Measurements from ENCODE around the gene PLXDC2.
"Not testable (repeated sequence)": the region's sequence is repeated elsewhere in the genome, so short reads cannot be mapped to it uniquely, and the experiment has no call there.

The PLXDC2 gene

DNA sequence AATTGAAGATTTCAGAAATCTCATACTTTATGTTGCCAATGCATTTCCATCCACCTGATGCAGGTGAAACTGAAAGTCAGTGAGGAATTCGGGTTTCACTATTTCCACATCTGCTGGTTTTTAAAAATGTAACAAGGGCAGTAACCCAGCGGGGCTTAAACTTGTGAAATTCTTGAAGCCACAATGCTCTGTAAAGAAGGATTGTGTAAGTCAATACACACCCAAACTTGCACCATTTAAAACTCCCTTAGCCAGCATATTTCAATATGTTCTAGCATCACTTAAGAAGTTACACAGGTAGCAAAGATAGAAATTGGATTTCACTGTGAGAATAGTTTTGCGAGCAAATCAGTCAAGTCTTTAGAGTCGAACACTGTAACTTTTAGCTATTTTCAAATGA, 386.1 kb downstream of the PLXDC2 start:
- Histone ChIP-seq H3K36me3 (ENCODE audit: control insufficient read depth in 1 of 2, insufficient read depth in 2 of 2, low read length in 2 of 2) (no peaks in the 10 kb centered on the region), H3K27me3 (ENCODE audit: control insufficient read depth in 1 of 2, insufficient read depth in 2 of 2, low read length in 2 of 2) (no peaks in the 10 kb centered on the region), H3K4me1 (ENCODE audit: control insufficient read depth in 1 of 2, insufficient read depth in 2 of 2, low read length in 2 of 2) (no peaks in the 10 kb centered on the region), H3K9ac (ENCODE audit: low read depth in 1 of 2, low read length in 2 of 2) (no peak overlapping the region), H3K4me3 (ENCODE audit: low read depth in 1 of 2, low read length in 2 of 2) (no peak overlapping the region), H3K9me3 (ENCODE audit: control insufficient read depth in 1 of 2, low read length in 2 of 2) (no peaks in the 10 kb centered on the region), H3K27ac (ENCODE audit: low read depth, low read length) (no peak overlapping the region)

DNA sequence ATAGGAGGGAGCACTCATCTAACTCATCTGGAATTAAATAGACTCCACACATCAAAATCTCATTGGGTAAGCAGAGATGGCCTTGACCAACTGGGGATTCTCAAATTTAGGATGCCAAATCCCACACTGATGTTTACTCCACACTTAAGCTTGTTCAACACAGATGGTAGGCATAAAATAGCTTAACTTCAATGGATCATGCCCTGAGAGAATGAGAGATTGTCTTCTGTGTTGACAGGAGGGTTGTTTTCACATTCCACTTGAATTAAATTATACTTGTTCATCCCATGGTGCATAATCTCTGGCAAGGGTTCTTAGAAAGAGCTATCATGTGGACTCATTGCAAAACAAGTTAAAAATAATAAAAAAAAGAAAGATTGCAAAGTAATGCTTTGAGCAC, 391.4 kb downstream of the PLXDC2 start:
- Histone ChIP-seq H3K4me1 (ENCODE audit: control insufficient read depth in 1 of 2, insufficient read depth in 2 of 2, low read length in 2 of 2) (no peaks in the 10 kb centered on the region), H3K9me3 (ENCODE audit: control insufficient read depth in 1 of 2, low read length in 2 of 2) (no peaks in the 10 kb centered on the region), H3K27me3 (ENCODE audit: control insufficient read depth in 1 of 2, insufficient read depth in 2 of 2, low read length in 2 of 2) (no peaks in the 10 kb centered on the region), H3K36me3 (ENCODE audit: control insufficient read depth in 1 of 2, insufficient read depth in 2 of 2, low read length in 2 of 2) (no peaks in the 10 kb centered on the region), H3K4me3 (ENCODE audit: low read depth in 1 of 2, low read length in 2 of 2) (no peak overlapping the region), H3K27ac (ENCODE audit: low read depth, low read length) (no peak overlapping the region), H3K9ac (ENCODE audit: low read depth in 1 of 2, low read length in 2 of 2) (no peak overlapping the region)

DNA sequence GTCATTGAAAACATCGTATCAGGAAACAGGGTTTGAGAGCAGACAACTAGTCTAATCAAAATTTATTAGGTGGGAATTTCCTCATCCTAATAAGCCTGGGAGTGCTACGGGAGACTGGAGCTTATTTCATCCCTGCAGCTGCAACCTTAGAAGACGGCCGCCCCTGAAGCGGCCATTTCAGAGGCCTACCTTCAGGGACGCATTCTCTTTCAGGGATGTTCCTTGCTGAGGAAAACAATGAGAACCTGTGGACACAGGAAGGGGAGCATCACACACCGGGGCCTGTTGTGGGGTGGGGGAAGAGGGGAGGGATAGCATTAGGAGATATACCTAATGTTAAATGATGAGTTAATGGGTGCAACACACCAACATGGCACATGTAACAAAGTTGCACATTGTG, 392.9 kb downstream of the PLXDC2 start:
- not testable (repeated sequence) for H3K4me3 ChIP-seq (ENCODE audit: low read depth in 1 of 2, low read length in 2 of 2); H3K9me3 ChIP-seq (ENCODE audit: control insufficient read depth in 1 of 2, low read length in 2 of 2); H3K9ac ChIP-seq (ENCODE audit: low read depth in 1 of 2, low read length in 2 of 2); H3K36me3 ChIP-seq (ENCODE audit: control insufficient read depth in 1 of 2, insufficient read depth in 2 of 2, low read length in 2 of 2); H3K27me3 ChIP-seq (ENCODE audit: control insufficient read depth in 1 of 2, insufficient read depth in 2 of 2, low read length in 2 of 2); H3K4me1 ChIP-seq (ENCODE audit: control insufficient read depth in 1 of 2, insufficient read depth in 2 of 2, low read length in 2 of 2); H3K27ac ChIP-seq (ENCODE audit: low read depth, low read length)

DNA sequence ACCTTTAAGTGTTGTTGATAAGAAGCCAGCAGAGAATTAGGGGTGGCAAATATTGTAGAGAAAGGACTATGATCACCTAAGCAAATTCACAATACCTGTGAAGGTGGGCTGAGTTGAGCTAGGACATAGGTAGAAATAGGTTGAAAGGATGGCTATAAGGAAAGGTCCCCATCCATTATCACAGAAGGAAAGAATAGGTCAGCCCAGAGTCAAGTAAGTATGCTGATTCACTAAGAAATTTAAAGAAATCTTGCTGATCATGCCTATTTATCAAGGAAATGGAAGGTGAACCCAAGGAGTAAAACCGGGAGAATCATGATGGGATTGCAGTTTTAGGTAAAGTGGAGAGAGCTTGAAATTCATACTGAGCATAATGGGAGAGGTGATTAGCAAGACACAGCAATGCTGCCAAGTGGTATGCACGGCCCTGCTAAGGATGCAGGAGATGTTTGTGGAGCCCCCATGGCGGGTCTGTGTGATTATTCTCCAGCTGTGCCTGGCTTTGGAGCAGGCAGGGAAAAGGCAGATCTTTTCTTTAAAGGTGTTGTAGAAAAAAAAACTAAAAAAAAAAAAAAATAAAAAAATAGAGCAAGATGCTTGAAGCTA, 399.4 kb downstream of the PLXDC2 start:
- no peaks in the 10 kb centered on the region for H3K27me3 ChIP-seq (ENCODE audit: control insufficient read depth in 1 of 2, insufficient read depth in 2 of 2, low read length in 2 of 2)
- H3K9ac ChIP-seq (ENCODE audit: low read depth in 1 of 2, low read length in 2 of 2): no peak overlapping the region
- H3K36me3 ChIP-seq (ENCODE audit: control insufficient read depth in 1 of 2, insufficient read depth in 2 of 2, low read length in 2 of 2): no peaks in the 10 kb centered on the region
- no peak overlapping the region for H3K27ac ChIP-seq (ENCODE audit: low read depth, low read length)
- no peaks in the 10 kb centered on the region for H3K4me1 ChIP-seq (ENCODE audit: control insufficient read depth in 1 of 2, insufficient read depth in 2 of 2, low read length in 2 of 2)
- H3K4me3 ChIP-seq (ENCODE audit: low read depth in 1 of 2, low read length in 2 of 2): no peak overlapping the region
- H3K9me3 ChIP-seq (ENCODE audit: control insufficient read depth in 1 of 2, low read length in 2 of 2): no peaks in the 10 kb centered on the region

DNA sequence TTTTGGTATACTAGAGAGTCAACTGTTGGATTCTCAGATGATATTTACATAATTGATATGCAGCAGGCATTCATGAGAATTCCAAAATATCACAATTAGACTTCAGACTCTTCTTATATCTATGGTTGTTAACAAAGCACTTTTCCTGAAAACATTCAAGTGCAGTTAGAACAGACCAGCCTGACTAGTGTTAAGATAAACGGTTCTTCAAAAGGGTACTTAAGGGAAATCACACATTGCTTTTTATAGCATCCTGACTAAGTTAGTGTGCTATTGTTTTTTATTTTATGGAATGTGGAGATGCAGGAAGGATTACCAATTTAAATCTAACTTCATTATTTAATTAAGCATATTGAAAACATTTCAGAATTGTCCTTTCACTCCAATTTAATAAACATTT, 405.1 kb downstream of the PLXDC2 start:
- Histone ChIP-seq H3K4me3 (ENCODE audit: low read depth in 1 of 2, low read length in 2 of 2) (no peak overlapping the region), H3K9me3 (ENCODE audit: control insufficient read depth in 1 of 2, low read length in 2 of 2) (no peaks in the 10 kb centered on the region), H3K4me1 (ENCODE audit: control insufficient read depth in 1 of 2, insufficient read depth in 2 of 2, low read length in 2 of 2) (no peaks in the 10 kb centered on the region), H3K9ac (ENCODE audit: low read depth in 1 of 2, low read length in 2 of 2) (no peak overlapping the region), H3K27me3 (ENCODE audit: control insufficient read depth in 1 of 2, insufficient read depth in 2 of 2, low read length in 2 of 2) (no peaks in the 10 kb centered on the region), H3K36me3 (ENCODE audit: control insufficient read depth in 1 of 2, insufficient read depth in 2 of 2, low read length in 2 of 2) (no peaks in the 10 kb centered on the region), H3K27ac (ENCODE audit: low read depth, low read length) (no peak overlapping the region)

DNA sequence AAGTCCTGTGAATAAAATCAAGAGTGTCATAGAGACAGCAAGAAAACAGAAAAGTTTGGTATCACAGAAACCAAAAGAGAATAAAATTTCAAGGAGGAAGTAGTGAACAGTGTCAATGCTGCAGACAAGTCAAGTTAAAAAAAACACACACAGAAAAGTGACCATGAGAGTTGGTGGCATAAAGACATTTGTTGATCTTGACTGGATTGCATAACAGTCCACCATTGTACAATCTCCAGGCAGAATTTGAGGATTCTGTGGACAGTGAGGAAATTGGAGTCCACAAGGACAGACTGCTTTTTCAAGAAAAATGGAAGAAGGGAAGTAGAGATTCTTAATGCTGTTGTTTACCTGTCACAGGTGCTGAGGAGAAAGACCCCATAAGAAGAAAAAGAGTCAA, 412.5 kb downstream of the PLXDC2 start:
- H3K36me3 ChIP-seq (ENCODE audit: control insufficient read depth in 1 of 2, insufficient read depth in 2 of 2, low read length in 2 of 2): no peaks in the 10 kb centered on the region
- no peaks in the 10 kb centered on the region for H3K27me3 ChIP-seq (ENCODE audit: control insufficient read depth in 1 of 2, insufficient read depth in 2 of 2, low read length in 2 of 2)
- no peak overlapping the region for H3K27ac ChIP-seq (ENCODE audit: low read depth, low read length)
- no peak overlapping the region for H3K4me3 ChIP-seq (ENCODE audit: low read depth in 1 of 2, low read length in 2 of 2)
- H3K9me3 ChIP-seq (ENCODE audit: control insufficient read depth in 1 of 2, low read length in 2 of 2): no peaks in the 10 kb centered on the region
- no peaks in the 10 kb centered on the region for H3K4me1 ChIP-seq (ENCODE audit: control insufficient read depth in 1 of 2, insufficient read depth in 2 of 2, low read length in 2 of 2)
- H3K9ac ChIP-seq (ENCODE audit: low read depth in 1 of 2, low read length in 2 of 2): no peak overlapping the region

DNA sequence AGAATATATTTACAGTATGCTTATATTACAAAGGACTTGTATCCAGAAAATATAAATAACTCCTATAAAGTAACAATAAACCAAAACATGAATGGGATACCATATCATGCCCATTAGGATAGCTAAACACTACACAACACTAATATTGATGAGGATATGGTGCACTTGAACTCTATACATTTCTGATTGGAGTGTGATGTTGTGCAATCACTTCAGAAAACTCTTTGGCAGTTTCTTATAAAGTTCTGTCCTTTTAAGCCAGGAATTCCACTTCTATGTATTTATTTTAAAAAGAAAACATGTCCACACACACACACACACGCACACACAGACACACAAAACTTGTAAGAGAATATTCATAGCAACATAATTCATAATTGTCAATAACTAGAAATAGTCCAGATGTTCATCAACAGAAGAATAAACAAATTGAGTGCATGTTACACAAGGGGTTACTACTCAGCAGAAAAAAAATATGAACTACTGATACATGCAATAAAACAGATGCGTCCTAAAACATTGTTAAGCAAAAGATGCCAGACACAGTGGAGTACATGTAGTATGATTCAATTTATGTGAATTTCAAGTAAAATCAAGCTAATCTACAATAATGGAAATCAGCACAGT, 416.0 kb downstream of the PLXDC2 start:
- no peak overlapping the region for H3K27ac ChIP-seq (ENCODE audit: low read depth, low read length)
- H3K9me3 ChIP-seq (ENCODE audit: control insufficient read depth in 1 of 2, low read length in 2 of 2): no peaks in the 10 kb centered on the region
- H3K9ac ChIP-seq (ENCODE audit: low read depth in 1 of 2, low read length in 2 of 2): no peak overlapping the region
- no peak overlapping the region for H3K4me3 ChIP-seq (ENCODE audit: low read depth in 1 of 2, low read length in 2 of 2)
- no peaks in the 10 kb centered on the region for H3K27me3 ChIP-seq (ENCODE audit: control insufficient read depth in 1 of 2, insufficient read depth in 2 of 2, low read length in 2 of 2)
- no peaks in the 10 kb centered on the region for H3K36me3 ChIP-seq (ENCODE audit: control insufficient read depth in 1 of 2, insufficient read depth in 2 of 2, low read length in 2 of 2)
- no peaks in the 10 kb centered on the region for H3K4me1 ChIP-seq (ENCODE audit: control insufficient read depth in 1 of 2, insufficient read depth in 2 of 2, low read length in 2 of 2)

DNA sequence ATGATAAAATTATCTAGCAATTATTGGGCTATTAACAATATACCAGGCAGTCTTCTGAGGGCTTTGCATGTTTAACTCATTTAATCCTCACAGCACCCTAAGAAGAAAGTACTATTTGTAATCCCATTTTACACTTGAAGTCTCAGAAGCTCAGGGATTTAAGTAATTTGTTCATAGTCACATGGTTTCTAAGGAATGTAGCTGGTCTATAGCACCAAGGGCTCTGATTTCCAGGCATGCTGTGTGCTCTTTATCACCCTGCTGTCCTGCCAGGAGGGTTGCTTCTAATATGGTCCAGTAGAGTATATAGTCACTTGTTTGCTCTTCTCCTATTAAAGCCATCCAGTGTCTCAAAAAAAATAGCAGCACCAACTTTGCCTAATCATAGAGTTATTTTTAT, 417.2 kb downstream of the PLXDC2 start:
- Histone ChIP-seq H3K9me3 (ENCODE audit: control insufficient read depth in 1 of 2, low read length in 2 of 2) (no peaks in the 10 kb centered on the region), H3K27ac (ENCODE audit: low read depth, low read length) (no peak overlapping the region), H3K27me3 (ENCODE audit: control insufficient read depth in 1 of 2, insufficient read depth in 2 of 2, low read length in 2 of 2) (no peaks in the 10 kb centered on the region), H3K4me1 (ENCODE audit: control insufficient read depth in 1 of 2, insufficient read depth in 2 of 2, low read length in 2 of 2) (no peaks in the 10 kb centered on the region), H3K36me3 (ENCODE audit: control insufficient read depth in 1 of 2, insufficient read depth in 2 of 2, low read length in 2 of 2) (no peaks in the 10 kb centered on the region), H3K9ac (ENCODE audit: low read depth in 1 of 2, low read length in 2 of 2) (no peak overlapping the region), H3K4me3 (ENCODE audit: low read depth in 1 of 2, low read length in 2 of 2) (no peak overlapping the region)

DNA sequence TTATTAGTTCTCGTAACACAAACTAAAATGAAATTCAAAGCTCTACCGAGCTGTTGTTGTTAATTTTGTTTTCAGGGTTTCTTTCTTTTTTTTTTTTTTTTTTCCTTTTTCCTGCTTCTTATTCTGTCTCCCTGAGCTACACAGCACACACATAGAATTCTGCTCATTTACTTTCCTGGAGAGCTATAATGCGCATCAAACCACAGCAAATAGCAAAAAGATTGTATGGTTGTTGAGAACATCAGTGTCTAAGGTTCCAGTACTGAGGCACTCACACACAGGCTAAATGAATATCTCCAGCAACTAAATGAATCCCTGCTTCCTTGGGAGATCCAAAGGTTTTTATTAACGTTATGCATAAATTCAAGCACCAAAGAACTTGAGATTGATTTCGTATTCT, 418.3 kb downstream of the PLXDC2 start:
- Histone ChIP-seq H3K27ac (ENCODE audit: low read depth, low read length) (no peak overlapping the region), H3K27me3 (ENCODE audit: control insufficient read depth in 1 of 2, insufficient read depth in 2 of 2, low read length in 2 of 2) (no peaks in the 10 kb centered on the region), H3K36me3 (ENCODE audit: control insufficient read depth in 1 of 2, insufficient read depth in 2 of 2, low read length in 2 of 2) (no peaks in the 10 kb centered on the region), H3K4me1 (ENCODE audit: control insufficient read depth in 1 of 2, insufficient read depth in 2 of 2, low read length in 2 of 2) (no peaks in the 10 kb centered on the region), H3K9ac (ENCODE audit: low read depth in 1 of 2, low read length in 2 of 2) (no peak overlapping the region), H3K4me3 (ENCODE audit: low read depth in 1 of 2, low read length in 2 of 2) (no peak overlapping the region), H3K9me3 (ENCODE audit: control insufficient read depth in 1 of 2, low read length in 2 of 2) (no peaks in the 10 kb centered on the region)

DNA sequence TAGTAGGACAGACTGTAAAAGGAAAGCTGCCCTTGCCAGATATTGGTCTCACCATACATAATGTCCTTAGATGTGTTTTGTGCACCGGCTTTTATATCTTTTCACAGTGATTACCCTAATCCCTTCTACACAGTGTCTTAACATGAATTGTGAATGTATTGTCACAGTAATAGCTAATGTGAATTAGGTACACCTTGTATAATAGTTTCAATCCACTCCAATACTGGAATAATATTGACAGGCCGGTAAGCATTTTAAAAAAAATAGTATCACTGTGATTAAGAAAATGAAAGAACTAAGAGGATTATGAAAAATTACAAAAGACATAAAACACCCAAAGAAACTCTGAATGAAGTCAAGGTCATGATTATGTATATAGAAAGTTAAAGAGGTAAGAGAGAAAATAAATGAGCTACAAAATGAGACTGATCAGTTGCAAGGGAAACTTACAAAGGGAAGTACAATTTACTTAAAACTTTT, 420.9 kb downstream of the PLXDC2 start:
- no peak overlapping the region for H3K9ac ChIP-seq (ENCODE audit: low read depth in 1 of 2, low read length in 2 of 2)
- H3K4me3 ChIP-seq (ENCODE audit: low read depth in 1 of 2, low read length in 2 of 2): no peak overlapping the region
- H3K4me1 ChIP-seq (ENCODE audit: control insufficient read depth in 1 of 2, insufficient read depth in 2 of 2, low read length in 2 of 2): no peaks in the 10 kb centered on the region
- no peaks in the 10 kb centered on the region for H3K27me3 ChIP-seq (ENCODE audit: control insufficient read depth in 1 of 2, insufficient read depth in 2 of 2, low read length in 2 of 2)
- H3K36me3 ChIP-seq (ENCODE audit: control insufficient read depth in 1 of 2, insufficient read depth in 2 of 2, low read length in 2 of 2): no peaks in the 10 kb centered on the region
- no peaks in the 10 kb centered on the region for H3K9me3 ChIP-seq (ENCODE audit: control insufficient read depth in 1 of 2, low read length in 2 of 2)
- H3K27ac ChIP-seq (ENCODE audit: low read depth, low read length): no peak overlapping the region
